HG03039 (cell line): ENCODE results near the gene TULP4.

Source experiments
- ATAC-seq: cut with Tn5 transposase; IDR thresholded peaks from one replicate; pipeline ENCODE4 v1.9.1; 2021; ENCODE audit warnings: mild to moderate bottlenecking, moderate library complexity; ENCODE audit not compliant: unreplicated experiment

Gene TULP4

DNA sequence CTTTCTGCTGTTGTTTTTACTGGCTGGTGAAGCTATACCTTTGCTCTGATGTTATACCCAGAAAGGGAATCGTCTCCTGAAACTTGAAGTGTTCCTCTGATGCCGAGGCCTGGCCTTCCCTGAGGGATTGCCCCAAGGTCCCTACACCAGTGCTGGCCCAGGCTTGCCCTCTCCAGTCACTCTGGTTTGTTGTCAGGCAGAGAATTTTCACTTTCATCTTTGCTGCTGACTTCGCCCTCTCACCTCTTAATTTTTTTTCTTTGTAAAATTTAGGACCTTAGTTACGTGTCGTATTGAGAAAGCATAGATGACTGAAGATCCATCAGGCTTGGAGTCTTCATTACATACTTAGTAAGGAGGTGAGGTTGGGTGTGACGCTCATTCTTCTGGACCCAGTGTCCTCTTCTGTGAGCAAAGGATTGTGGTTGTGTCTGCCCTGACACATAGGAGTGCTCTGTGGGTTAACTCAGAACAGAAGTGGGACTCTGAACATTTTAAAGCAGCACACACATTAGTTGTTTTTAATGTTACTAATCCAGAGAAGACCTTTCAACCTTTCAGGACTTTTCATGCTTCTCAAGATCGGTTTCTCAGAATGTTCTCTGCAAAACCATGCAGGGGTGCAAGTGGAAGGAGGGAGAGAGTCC lies 45.4 kb downstream of the TULP4 start:
- ATAC-seq: peak; percentile 65

- no peak for ATAC-seq
Observed at GRCh38 chr6:158358450-158359077, 46.3 kb downstream of the TULP4 start.

- ATAC-seq: no peak
Observed at GRCh38 chr6:158361068-158361467, 48.8 kb downstream of the TULP4 start.

DNA sequence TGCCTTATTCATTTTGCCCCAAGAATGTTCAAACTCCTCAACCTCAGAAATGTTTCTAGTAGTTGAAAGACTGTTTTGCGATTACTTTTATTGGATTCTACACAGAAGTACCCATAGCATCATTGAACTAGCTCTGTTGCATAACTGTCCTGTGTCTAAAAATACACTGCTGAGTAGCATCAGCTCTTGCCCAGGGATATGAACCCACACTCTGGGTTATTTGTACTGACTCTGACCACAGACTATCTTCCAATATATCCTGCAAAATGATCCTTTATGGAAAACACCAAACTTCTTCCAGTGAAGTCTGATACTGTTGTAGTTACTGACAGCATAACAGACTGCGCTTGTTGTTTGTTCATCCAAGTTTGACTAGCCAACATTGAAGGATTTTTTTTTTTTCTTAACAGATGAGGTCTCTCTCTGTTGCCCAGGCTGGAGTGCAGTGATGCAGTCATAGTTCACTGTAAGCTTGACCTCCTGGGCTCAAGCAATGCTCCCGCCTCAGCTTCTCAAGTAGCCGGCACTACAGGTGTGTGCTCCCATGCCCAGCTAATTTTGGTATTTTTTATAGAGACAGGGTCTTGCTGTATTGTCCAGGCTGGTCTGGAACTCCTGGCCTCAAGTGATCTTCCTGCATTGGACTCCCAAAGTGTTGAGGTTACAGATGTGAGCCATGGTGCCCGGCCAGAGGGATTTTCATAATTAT lies 49.9 kb downstream of the TULP4 start:
- ATAC-seq: no peak

GRCh38 chr6:158366363-158366762 lies 54.1 kb downstream of the TULP4 start:
- ATAC-seq: no peak

GRCh38 chr6:158367816-158368215 lies 55.6 kb downstream of the TULP4 start:
- no peak for ATAC-seq

DNA sequence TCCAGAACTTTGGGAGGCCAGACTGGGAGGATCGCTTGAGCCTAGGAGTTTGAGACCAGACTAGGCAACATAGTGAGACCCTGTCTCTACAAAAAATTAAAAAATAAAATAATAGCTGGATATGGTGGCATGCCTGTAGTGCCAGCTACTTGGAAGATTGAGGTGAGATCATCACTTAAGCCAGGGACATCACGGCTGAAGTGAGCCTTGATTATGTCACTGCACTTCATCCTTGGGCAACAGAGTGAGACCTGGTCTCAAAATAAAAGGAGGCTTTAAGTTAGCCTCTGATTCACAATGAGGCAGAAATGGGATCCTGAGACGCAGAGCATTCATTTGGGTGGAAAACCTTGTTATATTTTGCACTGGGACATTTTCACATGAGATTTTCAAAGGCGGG lies 57.0 kb downstream of the TULP4 start:
- ATAC-seq: no peak

GRCh38 chr6:158370805-158371204 lies 58.5 kb downstream of the TULP4 start:
- ATAC-seq: no peak

DNA sequence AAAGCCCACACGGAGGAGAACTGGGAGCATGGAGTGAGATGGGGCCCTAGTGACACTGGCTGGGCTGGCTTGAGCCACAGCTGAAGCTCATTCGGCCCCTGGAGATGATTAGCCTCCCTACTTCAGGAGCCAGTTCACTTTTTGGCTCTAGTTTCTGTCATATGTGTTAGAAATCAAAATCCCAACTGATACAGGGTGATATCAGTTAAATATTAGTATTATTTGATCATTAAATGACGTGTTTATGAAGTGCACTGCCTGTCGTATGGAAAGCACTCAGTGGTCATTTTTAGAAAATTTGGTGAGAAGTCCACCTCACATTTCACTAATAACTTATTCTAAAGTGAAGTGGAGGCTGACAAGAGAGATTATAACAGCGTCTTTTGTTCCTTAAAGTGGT lies 59.0 kb downstream of the TULP4 start:
- ATAC-seq: no peak

DNA sequence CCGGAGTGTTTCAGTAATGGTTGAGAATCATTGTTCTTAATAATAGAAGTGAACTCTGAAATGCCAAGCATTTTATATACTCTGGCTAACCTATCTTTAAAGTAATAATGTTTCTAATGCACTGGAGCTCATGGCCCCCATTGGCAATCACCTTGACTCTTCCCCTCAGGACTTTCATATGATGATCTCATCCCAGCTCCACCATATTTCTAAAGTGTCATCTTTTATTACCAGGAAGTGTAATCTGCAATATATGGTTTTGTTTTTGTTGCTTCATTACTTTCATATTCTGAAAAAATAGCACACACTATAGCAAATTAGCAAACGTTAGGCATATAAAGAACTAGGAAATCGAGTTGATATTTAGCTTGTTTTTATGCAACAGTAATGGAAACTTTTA lies 60.3 kb downstream of the TULP4 start:
- ATAC-seq: no peak

DNA sequence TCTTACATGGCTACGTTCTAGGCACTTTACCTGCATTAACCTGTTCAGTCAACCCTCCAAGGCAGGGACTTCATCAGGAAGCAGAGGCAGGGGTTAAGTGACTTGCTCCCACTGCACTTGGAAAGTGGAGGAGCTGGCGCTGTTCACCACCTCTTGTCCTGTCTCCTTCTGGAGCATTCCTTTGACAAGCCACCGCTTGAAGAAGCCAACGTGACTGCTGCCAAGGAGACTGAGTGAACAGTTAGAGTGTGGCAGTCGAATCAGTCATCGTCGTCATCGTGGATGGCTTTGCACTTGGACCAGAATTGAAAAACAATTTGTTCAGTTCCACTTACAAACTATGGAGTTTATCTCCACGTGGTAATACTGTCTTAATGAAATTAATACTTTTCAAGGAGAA lies 60.9 kb downstream of the TULP4 start:
- ATAC-seq: no peak

DNA sequence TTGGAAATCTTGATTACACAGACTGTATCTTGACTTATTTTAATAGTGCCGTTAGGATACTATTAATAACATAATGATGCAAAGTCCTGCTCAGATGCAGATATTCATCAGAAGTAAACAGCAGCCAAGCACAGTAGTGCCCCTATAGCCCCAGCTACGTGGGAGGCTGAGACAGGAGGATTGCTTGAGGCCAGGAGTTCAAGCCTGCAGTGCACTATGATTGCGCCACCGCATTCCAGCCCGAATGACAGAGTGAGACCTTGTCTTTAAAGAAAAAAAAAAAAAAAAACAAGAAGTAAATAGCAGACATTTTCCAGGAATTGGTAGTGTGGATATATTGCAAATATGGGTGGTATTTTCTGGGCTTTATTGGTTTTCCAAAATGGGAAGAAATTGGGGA lies 61.8 kb downstream of the TULP4 start:
- ATAC-seq: no peak

DNA sequence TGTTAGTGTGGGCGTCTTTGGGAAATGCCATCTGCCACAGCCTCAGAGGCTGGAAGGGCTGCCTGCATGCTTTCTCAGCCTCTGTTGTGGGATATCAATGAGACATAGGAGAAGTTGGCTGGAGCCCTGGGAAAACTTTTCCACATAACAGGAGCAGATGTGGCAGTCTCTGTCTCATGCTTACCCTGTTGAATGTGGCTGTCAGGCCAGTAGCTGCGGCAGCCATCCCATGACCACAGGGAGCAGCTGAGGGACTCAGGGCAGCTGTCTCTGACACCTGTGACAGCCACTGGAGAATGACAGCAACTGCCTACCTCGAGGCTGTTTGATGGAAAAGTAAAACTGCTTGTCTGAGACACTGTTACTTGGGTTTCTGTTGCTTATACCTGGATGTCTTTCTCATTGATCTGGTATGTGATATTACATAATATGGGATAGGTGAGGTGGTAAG lies 64.4 kb downstream of the TULP4 start:
- no peak for ATAC-seq

- ATAC-seq: no peak
Observed at GRCh38 chr6:158377860-158378259, 65.6 kb downstream of the TULP4 start.

- no peak for ATAC-seq
Observed at GRCh38 chr6:158379336-158379735, 67.1 kb downstream of the TULP4 start.

DNA sequence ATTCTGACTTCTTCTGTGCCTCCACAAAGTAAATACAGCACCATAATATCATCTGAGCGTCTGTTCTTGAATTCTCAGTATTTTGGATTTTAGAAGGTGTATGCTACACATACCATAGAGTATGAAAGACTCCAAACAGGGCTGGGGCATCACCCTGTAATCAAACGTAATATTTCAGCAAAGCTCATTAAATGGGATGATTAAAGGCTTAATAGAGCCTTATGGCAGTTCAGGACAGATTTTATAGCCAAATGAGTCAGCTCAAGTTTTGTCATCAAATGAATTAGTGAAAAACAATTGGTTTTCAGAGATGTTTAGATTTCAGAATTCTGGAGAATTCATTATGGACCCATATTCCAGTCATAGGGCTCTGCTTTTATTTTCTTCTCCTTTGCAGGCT lies 68.9 kb downstream of the TULP4 start:
- ATAC-seq: no peak

GRCh38 chr6:158382491-158382890 lies 70.2 kb downstream of the TULP4 start:
- ATAC-seq: no peak

- ATAC-seq: no peak
Observed at GRCh38 chr6:158383057-158383456, 70.8 kb downstream of the TULP4 start.

DNA sequence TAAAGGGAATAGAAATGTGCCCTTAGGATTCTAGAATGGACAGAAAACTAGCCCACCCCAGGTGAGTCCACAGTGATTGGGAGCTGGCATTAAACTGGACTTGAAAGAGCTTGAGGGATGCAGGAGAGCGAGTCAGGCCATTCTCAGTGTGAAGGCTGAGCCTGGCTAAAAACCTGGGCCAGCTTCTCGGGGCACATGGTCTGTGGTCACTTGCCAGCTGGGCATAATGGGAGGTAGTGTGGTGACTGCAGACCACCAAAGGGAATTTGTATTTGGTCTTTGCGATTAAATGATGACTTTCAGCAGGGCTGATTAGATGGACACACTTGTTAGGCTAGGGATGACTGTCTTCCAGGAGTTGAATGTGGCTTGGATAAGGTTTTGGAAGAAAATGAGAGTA lies 71.3 kb downstream of the TULP4 start:
- no peak for ATAC-seq

- ATAC-seq: no peak
Observed at GRCh38 chr6:158384671-158385110, 72.4 kb downstream of the TULP4 start.

- ATAC-seq: no peak
Observed at GRCh38 chr6:158387036-158387435, 74.8 kb downstream of the TULP4 start.

- ATAC-seq: no peak
Observed at GRCh38 chr6:158387578-158387977, 75.3 kb downstream of the TULP4 start.
